ENCODE data around the gene WDR45. TPM values are rescaled to one million over a fixed set of nuclear protein-coding genes. Genes with fewer than 3 reads are reported as not detected.

WDR45 gene
- total RNA-seq (2012; rRNA removed), result 25.3 and 40.7 TPM in 2 replicates
- 67.4 and 71.5 TPM in 2 replicates for polyA plus RNA-seq (2012; rRNA removed)
- 67.3 and 74.2 TPM in 2 replicates for polyA plus RNA-seq (2012; cell fraction: cytosol; rRNA removed)
- 333 and 355 TPM in 2 replicates for polyA plus RNA-seq (2012; cell fraction: nucleus; rRNA removed; ENCODE audit: low replicate concordance)
- percentile 46 among the genes with signal in this experiment for Bru-seq, nascent RNA
- percentile 69 among the genes with signal in this experiment for BruChase-seq, experiment 1, labeled RNA remaining after a 6-hour chase
- BruChase-seq, experiment 2, labeled RNA remaining after a 2-hour chase, result percentile 54 among the genes with signal in this experiment
- long read RNA-seq, transcript WDR45-207 (11 exons, 1,639 nt), result major isoform, 16 of 40 reads
- long read RNA-seq, partial matches to known transcripts, result 7 of 40 reads
- long read RNA-seq, other reads (novel, unspliced or antisense), result 9 of 40 reads

DNA sequence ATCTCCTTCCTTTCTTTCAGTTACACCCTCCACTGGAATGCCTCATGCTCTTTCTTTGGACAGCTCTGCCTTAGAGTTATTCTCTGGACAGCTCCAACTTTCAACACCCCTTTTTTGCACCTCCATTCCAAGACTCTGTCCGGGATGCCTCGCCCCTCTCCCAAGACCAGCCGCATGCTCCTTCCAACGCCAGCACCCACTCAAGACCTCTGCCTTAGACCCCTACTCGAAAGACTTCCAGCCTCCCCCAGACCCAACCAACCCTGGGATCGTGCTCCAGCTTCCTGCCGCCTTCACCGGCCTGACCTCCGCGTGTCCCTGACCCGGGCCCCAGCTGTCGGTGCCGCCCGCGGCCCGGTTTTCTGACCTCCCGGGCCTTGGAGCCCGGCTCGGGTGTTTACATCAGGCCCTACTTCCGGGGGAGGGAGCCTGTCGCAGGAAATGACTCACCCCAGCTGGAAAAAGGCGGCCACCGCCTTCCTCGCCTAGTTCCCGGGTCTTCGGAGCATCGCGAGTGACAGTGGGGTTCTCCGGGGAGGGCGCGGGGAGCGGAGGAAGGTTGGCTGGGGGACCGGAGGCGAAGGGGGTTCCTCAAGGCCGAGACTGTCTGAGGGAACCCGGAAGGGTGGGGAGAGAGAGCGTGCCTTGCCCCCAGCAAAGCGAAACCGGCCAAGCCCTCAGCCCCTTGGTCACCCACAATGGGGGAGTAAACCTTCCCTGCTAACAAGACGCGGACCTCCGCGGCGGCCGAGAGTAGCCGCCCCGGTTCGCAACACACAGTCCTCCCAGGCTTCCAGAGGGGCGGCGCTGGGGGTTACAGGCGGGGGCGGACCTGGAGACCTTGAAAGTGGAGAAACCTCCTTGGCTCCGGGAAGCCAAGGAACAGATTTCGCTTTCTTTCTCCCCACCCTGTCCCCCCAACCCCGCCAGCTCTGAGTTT lies at the start of gene WDR45:
WDR45 (minus strand) TSS at position 399 of the 940 bp plus-strand sequence. CDS start 1,792 bp downstream, outside the sequence.
- H3K56ac ChIP-seq (ENCODE audit: extremely low read depth, insufficient read depth, low read length), result peak within 1 kb of the TSS; percentile 76
- H3K23ac ChIP-seq (ENCODE audit: low read depth, low read length), result peak within 1 kb of the TSS; percentile 97; the same call in 1 of the 2 replicates
- H3K4ac ChIP-seq (ENCODE audit: low read depth, low read length), result peak within 1 kb of the TSS; percentile 98
- H3K4me1 ChIP-seq (ENCODE audit: control insufficient read depth, insufficient read depth, low read length), result peaks cover 2% of the 10 kb centered on the region; the same call in 1 of the 2 replicates
- ChIA-PET POLR2A (ENCODE audit: unreplicated experiment) (interaction anchor here (0.7 to 1.4 kb wide), 2 partner anchors 122 to 1077 kb away, joined by 3 to 5 read pairs; partner anchors contain the start of gene OTUD5), CTCF (interaction anchor here (0.6 kb wide), 1 partner anchor 82 kb away, joined by 3 read pairs; no protein-coding TSS in a partner anchor)
- H2AK5ac ChIP-seq (ENCODE audit: low read depth, low read length), result peak within 1 kb of the TSS; percentile 96
- H2BK15ac ChIP-seq (ENCODE audit: low read depth, low read length), result peak within 1 kb of the TSS; percentile 87; the same call in 1 of the 3 replicates
- no peaks in the 10 kb centered on the region for H4K20me1 ChIP-seq (ENCODE audit: insufficient read depth, low read length)
- TF ChIP-seq RCOR1 (IDR thresholded peaks at IDR 0.05; ENCODE audit: insufficient replicate concordance, low read length) (no peak), MAZ (IDR thresholded peaks at IDR 0.05; ENCODE audit: borderline replicate concordance, low read depth, low read length) (peak; percentile 70; the same call in 1 of the 2 replicates), POLR2A (IDR thresholded peaks at IDR 0.05; ENCODE audit: low read depth, low read length) (peak; percentile 60; the same call in 1 of the 2 replicates), NFE2L2 (IDR thresholded peaks at IDR 0.05; ENCODE audit: low read depth, low read length) (no peak), FOS (IDR thresholded peaks at IDR 0.05; ENCODE audit: low read depth, low read length) (peak; percentile 49)
- peak within 1 kb of the TSS; percentile 89 for H2BK5ac ChIP-seq (ENCODE audit: low read depth, low read length, poor library complexity, severe bottlenecking)
- H3K27ac ChIP-seq (ENCODE audit: insufficient read depth, low read length), result peak within 1 kb of the TSS; percentile 99
- peak within 1 kb of the TSS; percentile 75 for H3K18ac ChIP-seq (ENCODE audit: low read depth, low read length)
- peak within 1 kb of the TSS; percentile 53; the same call in 1 of the 2 replicates for H2BK20ac ChIP-seq (ENCODE audit: low read depth, low read length)
- H2BK120ac ChIP-seq (ENCODE audit: low read depth, low read length), result peak within 1 kb of the TSS; percentile 18; the same call in 1 of the 2 replicates
- H3K4me3 ChIP-seq (ENCODE audit: insufficient read depth, low read depth, low read length), result peak within 1 kb of the TSS; percentile 91
- H4K8ac ChIP-seq (ENCODE audit: low read depth in 2 of 2, low read length in 2 of 2), result peak within 1 kb of the TSS; percentile 96 to 100
- intact Hi-C loops (cut with micrococcal nuclease) (loop anchor here (10.0 kb wide), 1 partner anchor 85 kb away; the partner anchor contains the start of gene MAGIX), dilution Hi-C loops (cut with HindIII; ENCODE audit: low sequenced_read_pairs, unreplicated experiment) (no loop called here), in situ Hi-C loops (cut with MboI; ENCODE audit: low sequenced_read_pairs) (no loop called here)
- no TSS peak for BruUV-seq (replicated peaks)
- H3K14ac ChIP-seq (replicated peaks; ENCODE audit: low read depth, low read length), result peak within 1 kb of the TSS; percentile 98
- peak within 1 kb of the TSS; percentile 81 for H4K5ac ChIP-seq (ENCODE audit: low read depth, low read length)
- peak within 1 kb of the TSS; percentile 97 for H3K9ac ChIP-seq (ENCODE audit: low read depth, low read length)
- peak; percentile 63 for DNase-seq
- H4K91ac ChIP-seq (ENCODE audit: insufficient read depth, low read depth, low read length), result peak within 1 kb of the TSS; percentile 93
- no peaks in the 10 kb centered on the region for H3K9me1 ChIP-seq (ENCODE audit: insufficient read depth, low read length)
- peak within 1 kb of the TSS; percentile 87 for H2AFZ ChIP-seq (replicated peaks; ENCODE audit: low read length, poor library complexity)
- H3K36me3 ChIP-seq (ENCODE audit: control insufficient read depth, insufficient read depth, low read length), result peaks cover 12% of the 10 kb centered on the region
- ATAC-seq (ENCODE audit: low read depth), result peak; percentile 86
- H2AK9ac ChIP-seq (replicated peaks; ENCODE audit: low read depth, low read length, poor library complexity), result peak within 1 kb of the TSS; percentile 98
- peaks cover 8 to 13% of the 10 kb centered on the region in 2 experiments for H3K79me1 ChIP-seq (ENCODE audit: low read depth in 1 of 2, low read length in 2 of 2)
- H3K9me3 ChIP-seq (ENCODE audit: control insufficient read depth, insufficient read depth, low read length), result no peaks in the 10 kb centered on the region
- 17% methylated on average over 8 of the region's 55 CpGs; no CpG with 5 or more reads in 1 of the 2 experiments for WGBS, 2 experiments (ENCODE audit: extremely low coverage in 2 of 2, insufficient read length in 1 of 2)
- no peaks in the 10 kb centered on the region for H3K27me3 ChIP-seq (ENCODE audit: control insufficient read depth, insufficient read depth, low read length)
- H3K4me2 ChIP-seq (ENCODE audit: low read depth, low read length), result peak within 1 kb of the TSS; percentile 92

Measured in IMR-90 (cell line).